ENCODE measurements around the gene DDR1.

DNA sequence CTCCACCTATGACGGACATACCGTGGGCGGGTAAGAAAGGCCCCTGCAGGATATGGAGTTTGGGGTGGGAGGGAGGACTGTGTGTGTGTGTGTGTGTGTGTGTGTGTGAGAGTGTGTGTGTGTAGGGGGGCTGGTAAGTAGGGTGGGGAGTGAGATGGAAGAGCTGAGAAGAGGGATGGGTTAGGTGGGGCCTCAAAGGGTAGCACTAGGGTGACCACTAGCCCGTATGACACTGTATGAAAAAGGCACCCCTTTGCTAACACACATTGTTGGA lies 7.1 kb downstream of the DDR1 start:
- TF ChIP-seq CTCF (conservative IDR thresholded peaks at IDR 0.05; ENCODE audit: low read depth, low read length) (no peak), EZH2 (IDR thresholded peaks at IDR 0.05; ENCODE audit: low read length, unreplicated experiment) (no peak)

Measured in PC-3 (cell line).